SH-SY5Y (cell line): ENCODE measurements around the gene KIF9.

ENCODE experiments used
- GATA2 ChIP-seq: IDR thresholded peaks from 2 replicates; pipeline ENCODE4 v1.6.1; 2011; ENCODE audit warnings: mild to moderate bottlenecking, low read depth, low read length
- GATA3 ChIP-seq: IDR thresholded peaks from 2 replicates; pipeline ENCODE4 v1.6.1; 2011; ENCODE audit warnings: low read depth, mild to moderate bottlenecking, low read length, moderate library complexity

GRCh38 chr3:47239929-47240328 is 42.7 kb downstream of the KIF9 start:
- TF ChIP-seq GATA2: no peak
- no peak for TF ChIP-seq GATA3
